ENCODE results near the gene TMEM176B. TPM values are rescaled to one million over a fixed set of nuclear protein-coding genes. Genes with fewer than 3 reads are reported as not detected.
"Not testable (repeated sequence)": the region's sequence is repeated elsewhere in the genome, so short reads cannot be mapped to it uniquely, and the experiment has no call there.

TMEM176B gene
- total RNA-seq, 1 donor from 2014 or later, result 24.6 TPM

- DNase-seq, result no peak
Measured at GRCh38 chr7:150823043-150823442, 22.9 kb upstream of the TMEM176B start.

- DNase-seq, result no peak
Measured at GRCh38 chr7:150820578-150821198, 20.5 kb upstream of the TMEM176B start.

- DNase-seq, result no peak
Measured at GRCh38 chr7:150820148-150820547, 20.0 kb upstream of the TMEM176B start.

GRCh38 chr7:150818971-150819370, 18.8 kb upstream of the TMEM176B start:
- no peak for DNase-seq

GRCh38 chr7:150814328-150815001, 14.3 kb upstream of the TMEM176B start:
- DNase-seq, result no peak

- DNase-seq, result not testable (repeated sequence)
Measured at GRCh38 chr7:150807616-150808438, 7.7 kb upstream of the TMEM176B start.

- no peak for DNase-seq
Measured at GRCh38 chr7:150806863-150807262, 6.7 kb upstream of the TMEM176B start.

- no peak for DNase-seq
Measured at GRCh38 chr7:150806454-150806853, 6.3 kb upstream of the TMEM176B start.

GRCh38 chr7:150805864-150806263, 5.7 kb upstream of the TMEM176B start:
- no peak for DNase-seq

- no peak for DNase-seq
Measured at GRCh38 chr7:150804802-150805201, 4.6 kb upstream of the TMEM176B start.

GRCh38 chr7:150803161-150803860, 3.1 kb upstream of the TMEM176B start:
- DNase-seq, result no peak

GRCh38 chr7:150801946-150802771, 2.0 kb upstream of the TMEM176B start:
- no peak for DNase-seq

GRCh38 chr7:150801242-150801945, 1.2 kb upstream of the TMEM176B start:
- DNase-seq, result no peak

- no peak for DNase-seq
Measured at GRCh38 chr7:150800581-150801241, 547 bp upstream of the TMEM176B start, which contains the start of gene TMEM176A. TMEM176A (plus strand) TSS chr7:150800769; CDS start chr7:150801551, 782 bp downstream.

GRCh38 chr7:150799156-150799555, 1.0 kb downstream of the TMEM176B start:
- no peak for DNase-seq

- no peak for DNase-seq
Measured at GRCh38 chr7:150797661-150798060, 2.5 kb downstream of the TMEM176B start.

GRCh38 chr7:150793569-150794238, 6.5 kb downstream of the TMEM176B start:
- no peak for DNase-seq

- DNase-seq, result no peak
Measured at GRCh38 chr7:150791746-150792452, 8.3 kb downstream of the TMEM176B start.

GRCh38 chr7:150791304-150791703, 8.9 kb downstream of the TMEM176B start:
- no peak for DNase-seq

All from skin of body (tissue), 2 donors.